Activated T-helper 1 cell treated with anti-CD3 and anti-CD28 coated beads, Interleukin-12 subunit alpha, Interleukin-12 subunit beta, Interleukin-2, Interleukin-4 antibody, amounts not matched to agents 30 ng/mL and 10 ng/mL and 1 ng/mL, durations not matched to agents 14 hours and 24 hours and 36 hours (primary cell): Measurements from ENCODE around the gene UXS1. TPM values are rescaled to one million over a fixed set of nuclear protein-coding genes. Genes with fewer than 3 reads are reported as not detected.
"Not testable (repeated sequence)": the region's sequence is repeated elsewhere in the genome, so short reads cannot be mapped to it uniquely, and the experiment has no call there.

Source experiments
- DNase-seq: peaks from one replicate; pipeline ENCODE4 v3.0.0; 2021; ENCODE audit warnings: low spot score
- H3K27ac Mint-ChIP-seq: one replicate; pipeline ENCODE4 v1.8.0; 2021; ENCODE audit warnings: mild to moderate bottlenecking, mixed read lengths
- H3K27me3 Mint-ChIP-seq: one replicate; pipeline ENCODE4 v1.8.0; 2022; ENCODE audit warnings: mild to moderate bottlenecking, moderate library complexity, mixed read lengths; ENCODE audit not compliant: insufficient read depth
- H3K36me3 Mint-ChIP-seq: one replicate; pipeline ENCODE4 v1.8.0; 2021; ENCODE audit warnings: low read depth, mixed read lengths
- H3K4me1 Mint-ChIP-seq: one replicate; pipeline ENCODE4 v1.8.0; 2021; ENCODE audit warnings: low read depth, mixed read lengths
- H3K4me3 Mint-ChIP-seq: one replicate; pipeline ENCODE4 v1.8.0; 2021; ENCODE audit warnings: mild to moderate bottlenecking, moderate library complexity, mixed read lengths
- H3K9me3 Mint-ChIP-seq: one replicate; pipeline ENCODE4 v1.8.0; 2021; ENCODE audit warnings: mixed read lengths
- intact Hi-C: fragments of 100-400 bp; cut with micrococcal nuclease; formaldehyde crosslinking; loops from one replicate; pipeline ENCODE4 v1.15.1; 2024
- total RNA-seq: library from RNA; stranded (reverse); gene quantifications from 2 replicates; pipeline ENCODE4 v1.2.3, GENCODE V29; 2022

UXS1 gene
- total RNA-seq, 1 donor from 2014 or later: 36.7 TPM

DNA sequence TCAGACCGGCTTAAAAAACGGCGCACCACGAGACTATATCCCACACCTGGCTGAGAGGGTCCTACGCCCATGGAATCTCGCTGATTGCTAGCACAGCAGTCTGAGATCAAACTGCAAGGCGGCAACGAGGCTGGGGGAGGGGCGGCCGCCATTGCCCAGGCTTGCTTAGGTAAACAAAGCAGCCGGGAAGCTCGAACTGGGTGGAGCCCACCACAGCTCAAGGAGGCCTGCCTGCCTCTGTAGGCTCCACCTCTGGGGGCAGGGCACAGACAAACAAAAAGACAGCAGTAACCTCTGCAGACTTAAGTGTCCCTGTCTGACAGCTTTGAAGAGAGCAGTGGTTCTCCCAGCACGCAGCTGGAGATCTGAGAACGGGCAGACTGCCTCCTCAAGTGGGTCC lies 62.9 kb downstream of the UXS1 start:
- H3K27ac Mint-ChIP-seq, H3K9me3 Mint-ChIP-seq, H3K4me3 Mint-ChIP-seq, intact Hi-C loops, H3K27me3 Mint-ChIP-seq, DNase-seq: not testable (repeated sequence)
- Mint-ChIP-seq H3K4me1 (peaks cover 29% of the 10 kb centered on the region), H3K36me3 (peaks cover 22% of the 10 kb centered on the region)

DNA sequence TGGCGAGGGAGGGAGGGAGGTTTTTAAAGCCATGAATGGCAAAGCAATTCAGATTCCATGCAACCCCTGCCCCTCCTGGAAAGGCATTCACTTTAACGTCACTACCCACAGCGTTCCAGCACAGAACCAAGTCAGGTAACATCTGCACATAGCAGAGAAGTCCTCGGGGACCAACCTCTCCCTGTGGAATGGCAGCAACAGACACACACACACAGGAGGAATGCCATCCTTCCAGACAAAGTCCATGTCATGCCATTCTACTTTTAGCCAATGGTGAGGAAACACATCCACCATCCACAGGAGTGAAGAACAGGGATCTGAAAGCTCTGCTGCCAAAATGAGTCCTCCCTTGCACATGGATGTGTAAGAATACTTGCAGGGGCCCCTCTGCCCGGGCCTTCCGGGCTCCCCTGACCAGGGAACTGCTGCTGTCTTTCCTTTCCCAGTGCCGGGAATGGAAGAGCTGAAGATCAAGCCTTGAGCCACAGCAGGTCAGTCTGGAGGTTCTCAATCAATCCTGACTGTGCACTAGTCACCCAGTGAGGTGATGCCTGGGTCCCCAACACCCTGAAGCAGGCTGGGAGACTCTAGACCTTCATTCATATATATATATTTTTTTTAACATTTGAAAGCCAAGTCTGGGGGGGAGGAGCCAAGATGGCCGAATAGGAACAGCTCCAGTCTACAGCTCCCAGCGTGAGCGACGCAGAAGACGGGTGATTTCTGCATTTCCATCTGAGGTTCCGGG lies 63.7 kb downstream of the UXS1 start:
- Mint-ChIP-seq H3K36me3 (peaks cover 23% of the 10 kb centered on the region), H3K27me3 (no peaks in the 10 kb centered on the region), H3K4me1 (peaks cover 29% of the 10 kb centered on the region), H3K27ac (no peak overlapping the region), H3K9me3 (no peaks in the 10 kb centered on the region), H3K4me3 (no peak overlapping the region)
- no peak for DNase-seq
- intact Hi-C loops: no loop called here

DNA sequence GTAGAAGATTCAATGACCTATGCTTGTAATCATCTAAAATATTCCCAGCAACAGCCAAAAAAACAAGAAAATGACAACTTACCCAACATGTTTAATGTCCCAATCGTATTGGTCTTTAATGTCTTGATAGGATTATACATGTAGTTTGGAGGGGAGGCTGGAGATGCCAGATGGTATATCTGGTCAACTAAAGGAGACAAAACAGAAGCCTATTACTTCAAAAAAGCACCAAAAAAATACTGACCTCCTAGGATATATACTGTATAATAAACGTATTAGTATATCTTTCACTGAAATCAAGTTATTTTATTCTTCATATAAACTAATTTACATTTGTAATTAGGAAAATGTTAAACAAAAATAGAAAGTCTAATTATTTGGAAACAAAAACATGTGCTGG lies 64.5 kb downstream of the UXS1 start:
- DNase-seq: no peak
- intact Hi-C loops: loop anchor here (5.0 kb wide), 1 partner anchor 33 kb away; no protein-coding TSS in a partner anchor
- H3K36me3 Mint-ChIP-seq: peaks cover 27% of the 10 kb centered on the region
- H3K9me3 Mint-ChIP-seq: no peaks in the 10 kb centered on the region
- no peak overlapping the region for H3K4me3 Mint-ChIP-seq
- H3K4me1 Mint-ChIP-seq: peaks cover 29% of the 10 kb centered on the region
- H3K27me3 Mint-ChIP-seq: no peaks in the 10 kb centered on the region
- H3K27ac Mint-ChIP-seq: no peak overlapping the region

DNA sequence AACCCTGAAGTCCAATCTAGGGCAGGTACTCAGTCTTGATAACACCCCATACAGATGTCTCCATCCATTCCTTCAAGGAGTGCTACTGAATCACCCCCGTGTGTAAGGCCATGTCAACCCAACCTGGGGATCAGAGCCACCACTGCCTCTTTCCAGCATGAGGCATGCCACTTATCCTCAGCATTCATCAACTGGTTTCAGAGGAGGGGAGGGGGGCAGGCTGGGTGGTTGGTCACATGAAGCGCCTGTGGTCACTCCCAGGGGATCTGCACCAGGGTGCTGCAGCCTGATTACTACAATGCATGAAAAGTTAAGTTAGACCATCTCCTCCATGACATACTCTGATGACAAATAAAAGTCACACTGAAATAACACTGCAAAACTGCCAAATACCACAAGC lies 65.0 kb downstream of the UXS1 start:
- Mint-ChIP-seq H3K27me3 (no peaks in the 10 kb centered on the region), H3K9me3 (no peaks in the 10 kb centered on the region), H3K4me3 (no peak overlapping the region), H3K4me1 (peaks cover 29% of the 10 kb centered on the region), H3K27ac (no peak overlapping the region), H3K36me3 (peaks cover 27% of the 10 kb centered on the region)
- intact Hi-C loops: loop anchor here (5.0 kb wide), 1 partner anchor 33 kb away; no protein-coding TSS in a partner anchor
- no peak for DNase-seq

DNA sequence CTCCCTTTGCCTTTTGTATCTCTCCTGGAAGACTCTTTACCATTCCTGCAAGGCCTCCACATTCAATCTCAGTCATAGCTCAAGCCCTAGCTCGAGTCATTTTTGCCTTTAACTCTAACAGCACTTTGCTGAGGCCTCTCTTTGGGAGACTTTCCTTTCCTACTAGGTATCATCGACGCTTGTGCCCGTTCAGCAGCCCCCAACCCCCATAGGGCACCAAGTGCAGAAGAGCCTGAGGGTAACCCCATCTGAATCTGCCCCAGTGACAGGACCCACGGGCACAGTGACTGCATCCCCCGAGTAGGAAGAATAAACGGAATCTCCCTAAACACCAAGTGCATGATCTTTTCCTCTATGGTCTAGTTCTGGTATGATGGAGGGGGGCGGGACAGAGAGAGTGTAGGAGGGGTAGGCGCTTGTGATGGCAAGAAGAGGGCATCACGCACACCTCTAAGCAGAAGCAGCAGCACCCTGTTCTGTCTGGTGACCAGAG lies 66.3 kb downstream of the UXS1 start:
- intact Hi-C loops: loop anchor here (5.0 kb wide), 1 partner anchor 34 kb away; no protein-coding TSS in a partner anchor
- Mint-ChIP-seq H3K27me3 (no peaks in the 10 kb centered on the region), H3K4me1 (peaks cover 29% of the 10 kb centered on the region), H3K36me3 (peaks cover 31% of the 10 kb centered on the region), H3K4me3 (no peak overlapping the region), H3K9me3 (no peaks in the 10 kb centered on the region), H3K27ac (no peak overlapping the region)
- no peak for DNase-seq

DNA sequence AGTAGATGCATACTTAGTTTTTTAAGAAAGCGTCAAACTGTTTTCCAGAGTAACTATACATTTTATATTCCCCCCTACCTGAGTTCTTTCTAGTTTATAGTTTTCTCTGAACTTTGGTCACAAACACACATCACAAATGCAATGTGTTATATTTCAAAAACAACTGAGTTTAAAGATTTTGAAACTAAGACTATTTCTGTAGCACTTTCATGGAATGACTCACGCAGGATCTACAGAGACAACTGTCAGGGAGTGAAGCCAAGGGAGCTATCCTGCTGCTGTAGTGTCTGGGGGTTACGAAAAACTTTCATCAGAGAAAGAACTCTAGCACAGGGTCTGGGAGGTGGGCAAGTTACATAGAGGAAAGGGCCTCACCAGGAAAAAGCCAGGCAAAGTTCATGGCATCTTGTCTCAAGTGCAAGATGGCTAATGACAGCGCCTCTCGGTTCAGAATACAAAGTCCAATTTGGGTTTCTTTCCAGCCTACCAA lies 66.8 kb downstream of the UXS1 start:
- no peaks in the 10 kb centered on the region for H3K27me3 Mint-ChIP-seq
- no peak overlapping the region for H3K4me3 Mint-ChIP-seq
- intact Hi-C loops: loop anchor here (5.0 kb wide), 1 partner anchor 35 kb away; no protein-coding TSS in a partner anchor
- H3K4me1 Mint-ChIP-seq: peaks cover 29% of the 10 kb centered on the region
- peak overlapping the region; percentile 12 for H3K27ac Mint-ChIP-seq
- DNase-seq: no peak
- H3K36me3 Mint-ChIP-seq: peaks cover 33% of the 10 kb centered on the region
- H3K9me3 Mint-ChIP-seq: no peaks in the 10 kb centered on the region

DNA sequence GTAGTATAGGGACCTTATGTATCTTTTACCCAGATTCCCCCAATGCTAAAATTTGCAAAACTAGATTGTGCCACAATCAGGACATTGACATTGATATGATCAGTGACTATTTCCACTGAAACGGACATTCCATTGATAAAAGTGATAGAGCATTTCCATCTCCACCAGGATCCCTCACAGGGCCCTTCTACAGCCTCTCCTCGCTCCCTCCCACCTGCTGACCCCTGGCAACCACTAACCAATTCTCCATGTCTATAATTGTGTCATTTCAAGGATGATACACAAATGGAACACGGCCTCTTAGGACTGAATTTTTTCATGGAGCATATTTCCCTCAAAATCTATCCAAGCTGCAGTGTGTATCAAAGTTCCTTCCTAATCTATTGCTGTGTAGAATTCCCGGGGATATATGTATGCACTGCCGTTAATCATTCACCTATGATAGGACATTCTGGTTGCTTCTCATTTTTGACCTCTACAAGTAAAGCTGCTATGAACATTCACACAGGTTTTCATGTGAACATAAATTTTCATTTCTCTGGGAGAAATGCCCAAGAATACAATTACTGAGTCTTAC lies 67.3 kb downstream of the UXS1 start:
- no peaks in the 10 kb centered on the region for H3K9me3 Mint-ChIP-seq
- intact Hi-C loops: loop anchor here (5.0 kb wide), 1 partner anchor 36 kb away; no protein-coding TSS in a partner anchor
- peaks cover 29% of the 10 kb centered on the region for H3K4me1 Mint-ChIP-seq
- peaks cover 33% of the 10 kb centered on the region for H3K36me3 Mint-ChIP-seq
- no peak for DNase-seq
- no peak overlapping the region for H3K4me3 Mint-ChIP-seq
- H3K27ac Mint-ChIP-seq: no peak overlapping the region
- H3K27me3 Mint-ChIP-seq: no peaks in the 10 kb centered on the region

DNA sequence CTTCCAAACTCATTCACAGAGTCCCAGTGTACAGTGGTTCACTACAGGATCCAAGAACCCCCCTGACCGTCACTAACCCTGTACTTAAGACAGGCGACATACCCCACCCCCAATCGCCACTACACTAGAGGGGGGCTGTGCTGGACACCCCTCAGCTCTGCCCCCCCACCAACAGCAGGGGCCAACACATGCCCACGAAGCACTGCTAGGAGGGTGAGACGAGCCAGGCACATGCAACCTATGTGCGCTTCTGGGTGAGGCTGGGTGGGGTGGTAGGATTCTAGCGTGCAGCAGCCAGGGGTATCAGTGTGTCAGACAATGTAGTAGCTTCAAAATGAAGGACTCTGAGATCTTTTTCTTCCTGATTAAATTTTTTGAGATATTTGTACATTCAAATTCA lies 67.8 kb downstream of the UXS1 start:
- Mint-ChIP-seq H3K9me3 (no peaks in the 10 kb centered on the region), H3K36me3 (peaks cover 33% of the 10 kb centered on the region), H3K27ac (no peak overlapping the region), H3K4me3 (no peak overlapping the region), H3K27me3 (no peaks in the 10 kb centered on the region), H3K4me1 (peaks cover 29% of the 10 kb centered on the region)
- intact Hi-C loops: loop anchor here (5.0 kb wide), 1 partner anchor 36 kb away; no protein-coding TSS in a partner anchor
- no peak for DNase-seq

DNA sequence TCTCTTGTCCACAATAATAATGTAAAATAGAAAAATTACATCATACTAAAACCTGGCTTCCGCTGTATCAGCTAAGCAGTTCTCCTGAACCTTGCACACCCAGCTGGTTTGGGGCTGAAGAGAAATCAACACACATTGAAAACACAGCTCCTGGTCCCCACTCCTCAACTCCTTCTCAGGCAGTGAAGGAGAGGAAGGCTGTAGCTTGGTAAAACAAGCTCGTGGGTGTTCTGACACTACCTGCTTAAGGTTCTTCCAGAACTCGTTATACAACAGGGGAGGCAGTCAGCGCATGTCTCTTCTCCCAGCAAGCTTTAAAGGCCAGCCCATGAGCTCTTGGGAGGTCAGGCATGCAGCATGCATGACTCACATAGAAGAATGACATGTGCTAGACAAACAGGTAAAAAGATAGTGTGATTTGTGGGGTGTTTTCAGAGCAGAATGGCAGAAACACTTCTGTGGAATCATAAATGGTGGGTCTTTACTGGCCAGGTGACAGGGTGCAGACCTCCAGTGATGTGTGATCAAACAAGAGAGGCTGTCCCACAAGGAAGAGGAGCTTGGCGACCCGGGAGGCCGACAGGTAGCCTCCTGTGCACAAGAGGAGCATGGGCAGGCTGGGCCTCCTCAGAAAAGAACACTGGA lies 69.1 kb downstream of the UXS1 start:
- no peak for DNase-seq
- H3K4me3 Mint-ChIP-seq: no peak overlapping the region
- intact Hi-C loops: loop anchor here (5.0 kb wide), 1 partner anchor 37 kb away; no protein-coding TSS in a partner anchor
- H3K9me3 Mint-ChIP-seq: no peaks in the 10 kb centered on the region
- no peaks in the 10 kb centered on the region for H3K27me3 Mint-ChIP-seq
- peaks cover 33% of the 10 kb centered on the region for H3K36me3 Mint-ChIP-seq
- H3K4me1 Mint-ChIP-seq: peaks cover 29% of the 10 kb centered on the region
- no peak overlapping the region for H3K27ac Mint-ChIP-seq

DNA sequence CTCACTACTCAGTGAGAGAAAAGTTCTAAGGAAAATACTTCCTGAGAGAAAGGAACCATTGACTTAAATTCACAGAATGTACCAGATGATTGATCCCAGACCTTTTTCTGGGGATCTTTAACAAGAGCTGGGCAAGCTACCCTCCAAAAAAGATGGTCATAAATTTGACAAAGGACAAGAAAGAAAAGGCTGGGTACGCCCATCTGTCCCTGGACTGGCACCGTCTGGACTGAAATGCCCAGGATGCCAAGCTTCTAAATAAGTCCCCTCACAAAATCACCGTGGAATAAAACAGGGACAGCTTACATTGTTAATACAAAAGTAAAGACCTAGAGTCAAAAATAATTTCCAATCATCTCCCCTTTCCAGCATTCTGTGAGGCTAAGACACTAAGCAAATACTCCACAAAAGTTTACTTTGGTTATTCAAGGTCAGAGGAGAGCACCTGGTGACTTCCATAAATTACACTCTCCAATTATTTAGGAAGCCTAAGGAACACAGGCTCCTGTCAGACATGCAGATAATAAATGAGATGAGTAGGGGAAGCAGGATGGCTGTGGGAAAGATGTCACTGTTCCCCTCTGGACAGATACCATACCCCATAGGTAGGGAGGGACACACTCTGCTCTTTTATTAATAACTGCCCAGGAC lies 69.9 kb downstream of the UXS1 start:
- Mint-ChIP-seq H3K4me3 (no peak overlapping the region), H3K27me3 (no peaks in the 10 kb centered on the region), H3K27ac (no peak overlapping the region), H3K9me3 (no peaks in the 10 kb centered on the region), H3K36me3 (peaks cover 29% of the 10 kb centered on the region), H3K4me1 (peaks cover 25% of the 10 kb centered on the region)
- intact Hi-C loops: no loop called here
- no peak for DNase-seq

DNA sequence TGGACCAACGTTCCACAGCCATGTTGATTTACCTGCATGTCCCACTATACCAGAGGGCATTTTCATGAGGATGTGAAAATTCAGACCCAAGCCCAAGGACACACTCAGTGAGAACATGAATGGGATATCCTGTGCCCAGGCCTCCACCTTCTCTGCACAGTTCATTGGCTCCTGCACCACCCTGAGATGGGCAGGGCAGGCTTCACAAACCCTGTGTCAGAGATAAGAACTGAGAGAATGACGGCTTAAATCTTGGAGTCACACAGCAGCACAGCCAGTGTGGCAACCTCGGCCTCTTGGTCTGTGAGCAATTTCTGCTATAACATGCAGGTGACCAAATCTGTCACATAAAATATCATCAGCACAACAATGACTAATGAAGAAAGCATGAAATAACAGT lies 71.9 kb downstream of the UXS1 start:
- Mint-ChIP-seq H3K9me3 (no peaks in the 10 kb centered on the region), H3K36me3 (peaks cover 17% of the 10 kb centered on the region), H3K4me1 (peaks cover 6% of the 10 kb centered on the region), H3K27ac (no peak overlapping the region), H3K4me3 (no peak overlapping the region), H3K27me3 (no peaks in the 10 kb centered on the region)
- intact Hi-C loops: no loop called here
- DNase-seq: no peak

DNA sequence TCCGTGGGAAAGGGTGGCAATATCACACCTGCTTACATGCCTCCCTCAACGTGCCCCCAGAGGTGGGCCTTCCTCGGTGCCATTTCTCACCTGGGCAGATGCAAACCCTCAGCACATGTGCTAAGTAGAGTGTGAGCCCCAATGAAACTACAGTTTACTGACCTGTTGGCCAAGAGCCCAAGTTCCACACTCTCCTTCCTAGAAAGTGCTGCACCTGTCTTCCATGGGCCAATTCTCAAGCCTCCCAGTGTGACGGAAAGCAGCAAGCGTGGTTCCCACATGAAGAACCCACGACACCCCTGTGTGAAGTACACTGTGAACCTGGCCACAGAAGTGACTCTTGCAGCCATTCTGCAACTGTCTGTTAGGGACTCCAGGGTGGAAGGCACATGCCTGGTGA lies 73.7 kb downstream of the UXS1 start:
- no peak overlapping the region for H3K4me3 Mint-ChIP-seq
- H3K27ac Mint-ChIP-seq: no peak overlapping the region

More for the DNA sequence above, 73.7 kb downstream of the UXS1 start:
- H3K36me3 Mint-ChIP-seq: peaks cover 10% of the 10 kb centered on the region
- intact Hi-C loops: no loop called here
- DNase-seq: no peak
- no peaks in the 10 kb centered on the region for H3K27me3 Mint-ChIP-seq
- H3K4me1 Mint-ChIP-seq: no peaks in the 10 kb centered on the region
- H3K9me3 Mint-ChIP-seq: no peaks in the 10 kb centered on the region
